Measurements from ENCODE around the gene OLFM2.

GRCh38 chr19:9838324-9838723 lies 98.0 kb downstream of the OLFM2 start:
- TF ChIP-seq POLR2AphosphoS5 (IDR thresholded peaks at IDR 0.05; ENCODE audit: insufficient read depth in 1 of 2, low read depth in 1 of 2), result no peak
- no peak for TF ChIP-seq POLR2A (IDR thresholded peaks at IDR 0.05)
- TF ChIP-seq CTCF (IDR thresholded peaks at IDR 0.05), result no peak
